Activated CD8-positive, alpha-beta memory T cell treated with anti-CD3 and anti-CD28 coated beads for 36 hours (primary cell): ENCODE data around the gene TREML1. TPM values are rescaled to one million over a fixed set of nuclear protein-coding genes. Genes with fewer than 3 reads are reported as not detected.

Experiments used
- total RNA-seq, 2 experiments: library from RNA; stranded (reverse); gene quantifications; one replicate each; pipeline ENCODE4 v1.2.3, GENCODE V29; 2021

Gene TREML1
- total RNA-seq, 2 experiments from 2014 or later, result not detected

Other genes starting within 250 kb of the TREML1 start
- gene UNC5CL, start 115.1 kb downstream of the TREML1 start, total RNA-seq, result 1 to 10 TPM; 1.0 to 1.2 TPM
- gene TSPO2, start 111.9 kb downstream of the TREML1 start, total RNA-seq, result not detected
- not detected for gene APOBEC2, start 101.1 kb downstream of the TREML1 start, total RNA-seq
- gene OARD1, start 82.0 kb downstream of the TREML1 start, total RNA-seq, result 10 to 100 TPM; 37.7 to 38.1 TPM
- gene NFYA, start 81.4 kb downstream of the TREML1 start, total RNA-seq, result 10 to 100 TPM; 26.8 to 27.1 TPM
- not detected for gene TREM2, start 8.8 kb upstream of the TREML1 start, total RNA-seq
- 1 to 10 TPM; 2.0 to 2.3 TPM for gene TREML2, start 46.8 kb upstream of the TREML1 start, total RNA-seq
- gene TREML4, start 74.0 kb upstream of the TREML1 start, total RNA-seq, result not detected
- not detected for gene TREM1, start 132.3 kb upstream of the TREML1 start, total RNA-seq
- not detected for gene NCR2, start 181.3 kb upstream of the TREML1 start, total RNA-seq